Cardiac fibroblast (primary cell): ENCODE data around the gene HS3ST3A1.

Source experiments
- DNase-seq, 2 donors: peaks; one replicate each; pipeline versions ENCODE4 v3.0.0 to v3.0.0-alpha.2; 2010; ENCODE audit warnings: low read depth in 2 of 2
- H3K4me3 ChIP-seq, 2 donors: replicated peaks in 1 of 2; 1 replicate in 1 of 2; 2 replicates in 1 of 2; pipeline ENCODE4 v1.5.1; 2011; ENCODE audit warnings: low read depth in 2 of 2, low read length in 2 of 2, mild to moderate bottlenecking in 2 of 2, moderate library complexity in 1 of 2
- TF ChIP-seq, protein P1 (sequence below): IDR thresholded peaks from one replicate; pipeline ENCODE4 v1.5.1; 2011; ENCODE audit warnings: low read depth, mild to moderate bottlenecking, low read length, inconsistent platforms

HS3ST3A1 gene

DNA sequence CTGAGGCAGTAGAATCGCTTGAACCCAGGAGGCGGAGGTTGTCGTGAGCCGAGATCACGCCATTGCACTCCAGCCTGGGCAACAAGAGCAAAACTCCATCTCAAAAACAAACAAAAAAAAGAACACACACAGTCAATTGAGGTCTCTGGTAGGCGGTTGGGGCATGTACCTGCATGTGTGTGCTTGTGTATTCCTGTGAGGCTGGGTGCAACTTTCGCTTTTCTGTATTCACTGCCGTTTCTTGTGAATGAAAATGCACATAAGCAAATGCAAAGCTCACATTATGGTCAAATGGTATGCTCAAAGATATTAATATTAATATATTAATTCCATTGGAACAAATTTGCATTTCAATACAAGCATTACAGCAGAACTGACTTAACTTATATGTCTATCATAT is 20.9 kb downstream of the HS3ST3A1 start:
- H3K4me3 ChIP-seq, result no peak overlapping the region
- DNase-seq, result no peak
- TF ChIP-seq, protein P1, sequence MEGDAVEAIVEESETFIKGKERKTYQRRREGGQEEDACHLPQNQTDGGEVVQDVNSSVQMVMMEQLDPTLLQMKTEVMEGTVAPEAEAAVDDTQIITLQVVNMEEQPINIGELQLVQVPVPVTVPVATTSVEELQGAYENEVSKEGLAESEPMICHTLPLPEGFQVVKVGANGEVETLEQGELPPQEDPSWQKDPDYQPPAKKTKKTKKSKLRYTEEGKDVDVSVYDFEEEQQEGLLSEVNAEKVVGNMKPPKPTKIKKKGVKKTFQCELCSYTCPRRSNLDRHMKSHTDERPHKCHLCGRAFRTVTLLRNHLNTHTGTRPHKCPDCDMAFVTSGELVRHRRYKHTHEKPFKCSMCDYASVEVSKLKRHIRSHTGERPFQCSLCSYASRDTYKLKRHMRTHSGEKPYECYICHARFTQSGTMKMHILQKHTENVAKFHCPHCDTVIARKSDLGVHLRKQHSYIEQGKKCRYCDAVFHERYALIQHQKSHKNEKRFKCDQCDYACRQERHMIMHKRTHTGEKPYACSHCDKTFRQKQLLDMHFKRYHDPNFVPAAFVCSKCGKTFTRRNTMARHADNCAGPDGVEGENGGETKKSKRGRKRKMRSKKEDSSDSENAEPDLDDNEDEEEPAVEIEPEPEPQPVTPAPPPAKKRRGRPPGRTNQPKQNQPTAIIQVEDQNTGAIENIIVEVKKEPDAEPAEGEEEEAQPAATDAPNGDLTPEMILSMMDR, result no peak

DNA sequence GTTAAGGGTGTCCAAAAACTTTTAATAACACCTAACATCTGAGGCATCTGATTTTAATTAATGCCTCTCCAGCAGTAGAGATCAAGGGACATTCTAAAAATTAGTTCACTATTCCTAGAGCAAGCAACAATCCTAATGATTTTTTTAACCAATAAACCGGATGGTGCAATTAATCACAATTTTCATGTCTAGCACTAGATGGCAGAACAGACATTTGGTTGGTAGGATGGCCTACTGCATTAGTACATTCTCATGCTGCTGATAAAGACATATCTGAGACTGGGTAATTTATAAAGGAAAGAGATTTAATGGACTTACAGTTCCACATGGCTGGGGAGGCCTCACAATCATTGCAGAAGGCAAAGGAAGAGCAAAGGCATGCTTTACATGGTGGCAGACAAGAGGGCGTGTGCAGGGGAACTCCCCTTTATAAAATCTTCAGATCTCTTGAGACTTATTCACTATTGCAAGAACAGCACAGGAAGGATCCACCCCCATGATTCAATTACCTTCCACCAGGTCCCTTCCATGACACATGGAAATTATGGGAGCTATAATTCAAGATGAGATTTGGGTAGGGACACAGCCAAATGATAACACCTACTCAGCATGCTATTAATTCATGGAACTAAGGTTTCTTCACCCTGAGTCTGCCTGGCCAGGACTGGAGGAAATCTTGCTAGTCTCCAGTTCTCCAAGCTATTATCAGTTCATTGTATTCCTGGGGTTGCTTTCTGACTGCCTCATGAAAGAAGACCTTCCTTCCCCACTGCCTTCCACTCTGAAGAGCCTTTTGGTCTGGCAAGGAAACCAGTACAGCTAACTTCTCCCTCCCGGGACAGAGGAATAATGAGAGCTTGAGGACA is 24.8 kb downstream of the HS3ST3A1 start:
- TF ChIP-seq, protein P1, result no peak
- peak in 1 of 2 donors; percentile 39 for DNase-seq
- no peak overlapping the region for H3K4me3 ChIP-seq

DNA sequence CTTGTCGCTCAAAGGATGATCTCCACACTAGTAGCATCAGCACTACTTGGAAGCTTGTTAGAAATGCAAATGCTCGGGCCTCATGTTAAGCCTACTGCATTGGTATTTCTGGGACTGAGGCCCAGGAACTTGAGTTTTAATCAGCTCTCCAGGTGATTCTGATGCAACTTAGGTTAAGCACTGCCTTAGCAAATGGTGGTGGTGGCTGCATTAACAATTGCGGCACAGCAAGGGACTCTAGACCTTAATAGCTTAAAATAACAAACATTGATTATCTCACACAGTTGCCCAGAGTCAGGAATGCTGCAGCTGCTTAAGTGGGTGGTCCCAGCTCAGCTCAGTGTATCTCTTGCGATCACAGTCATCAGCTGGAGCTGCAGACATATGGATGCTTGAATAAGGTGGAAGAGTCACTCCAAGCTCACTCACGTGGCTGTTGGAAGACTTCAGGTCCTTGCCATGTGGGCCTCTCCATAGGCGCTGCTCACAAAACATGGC is 25.8 kb downstream of the HS3ST3A1 start:
- H3K4me3 ChIP-seq, result no peak overlapping the region
- DNase-seq, result no peak
- TF ChIP-seq, protein P1, result no peak

DNA sequence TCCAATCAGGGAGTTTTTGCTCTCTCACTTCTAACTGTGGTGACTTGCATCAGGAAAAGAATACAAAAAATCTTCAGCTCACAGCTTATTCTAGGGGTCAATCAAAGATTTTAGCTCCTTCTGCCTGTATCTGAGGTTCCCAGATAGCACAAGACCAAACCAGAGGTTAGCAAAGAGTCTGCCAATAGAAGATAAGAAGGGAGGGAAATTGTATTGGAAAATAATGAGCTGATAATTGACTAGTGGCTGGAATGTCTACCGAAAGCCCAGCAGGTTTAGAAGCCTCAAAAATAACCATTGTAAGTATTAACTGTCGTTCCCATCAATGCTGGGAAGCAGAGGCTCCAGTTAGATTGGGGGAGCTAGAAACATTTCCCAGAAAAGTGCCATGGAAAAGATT is 26.3 kb downstream of the HS3ST3A1 start:
- TF ChIP-seq, protein P1, result no peak
- DNase-seq, result no peak
- H3K4me3 ChIP-seq, result no peak overlapping the region

DNA sequence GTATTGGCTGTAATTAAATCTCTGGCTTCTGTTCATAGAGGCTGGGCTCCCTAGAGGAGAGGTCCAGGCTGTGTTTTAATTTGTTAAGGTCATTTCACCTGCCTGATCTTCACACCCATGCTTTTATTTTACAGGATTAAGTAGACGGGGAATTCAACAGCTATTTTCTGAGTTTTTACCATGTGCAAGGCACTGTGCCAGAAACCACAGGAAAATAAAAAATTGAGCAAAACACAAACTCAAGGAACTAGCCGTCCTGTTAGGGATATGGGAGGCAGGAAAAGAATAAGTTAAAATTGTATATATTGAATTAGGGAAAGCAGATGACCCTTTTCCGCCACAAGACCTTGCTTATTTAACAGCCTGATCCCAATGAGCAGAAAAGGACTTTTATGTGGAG is 29.1 kb downstream of the HS3ST3A1 start:
- H3K4me3 ChIP-seq, result no peak overlapping the region
- TF ChIP-seq, protein P1, result no peak

DNA sequence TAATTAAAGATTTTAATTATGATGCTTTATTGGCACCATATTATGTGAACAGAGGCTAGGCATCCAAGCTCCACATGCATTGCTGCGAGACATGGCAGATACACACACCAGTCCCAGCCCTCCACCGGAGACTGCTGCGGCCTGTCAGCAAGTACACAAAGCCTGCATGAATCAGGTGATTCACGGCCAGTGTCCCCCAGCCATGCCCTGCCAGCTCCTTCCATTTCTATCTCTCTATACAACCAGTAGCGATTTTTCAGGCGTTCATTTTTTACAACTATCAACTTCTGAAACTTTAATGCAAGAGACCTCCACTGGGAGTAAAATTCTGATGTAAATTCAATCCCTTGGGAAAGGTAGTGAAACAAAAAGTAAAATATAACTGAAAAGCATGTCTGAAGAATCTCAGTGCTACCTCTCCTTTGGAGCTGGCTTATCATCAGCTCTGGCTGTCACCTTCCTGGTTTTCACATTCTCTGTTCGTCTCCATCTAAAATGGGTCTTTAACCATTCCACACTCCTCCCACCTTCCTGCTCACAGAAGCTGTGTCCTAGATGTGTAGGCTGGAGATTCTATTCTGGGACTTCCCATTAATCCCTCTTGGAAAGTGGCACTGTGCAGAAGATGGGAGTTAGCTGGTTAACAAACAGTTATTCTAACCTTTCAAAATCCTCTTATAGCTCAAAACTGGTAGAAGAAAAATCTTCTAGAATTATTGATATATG is 32.2 kb downstream of the HS3ST3A1 start:
- TF ChIP-seq, protein P1, result no peak
- peak in 1 of 2 donors; percentile 11 for DNase-seq
- H3K4me3 ChIP-seq, result no peak overlapping the region

More for the DNA sequence above, 29.1 kb downstream of the HS3ST3A1 start:
- DNase-seq, result no peak
